Astrocyte (in vitro differentiated cells and primary cell): Measurements from ENCODE around the gene HPS3. TPM values are rescaled to one million over a fixed set of nuclear protein-coding genes. Genes with fewer than 3 reads are reported as not detected.
A peak's percentile ranks its signal among the peaks of the same experiment; 100 is the strongest.

ENCODE experiments used
- DNase-seq: peaks from one replicate; pipeline ENCODE4 v3.0.0-alpha.2; 2010; ENCODE audit warnings: low read depth
- FAIRE-seq: peaks from 2 replicates; lab custom pipeline; 2011; peaks lifted over from hg19 to GRCh38; lab: Jason Lieb, UNC
- H2AFZ ChIP-seq: 2 replicates; pipeline ENCODE4 v1.6.0; 2012; ENCODE audit warnings: low read depth, low read length, inconsistent platforms
- H3K27ac ChIP-seq: 2 replicates; pipeline ENCODE4 v1.5.1; 2011; ENCODE audit warnings: low read depth, low read length, inconsistent platforms
- H3K27me3 ChIP-seq: 2 replicates; pipeline ENCODE4 v1.6.0; 2011; ENCODE audit warnings: low read length, inconsistent platforms; ENCODE audit not compliant: insufficient read depth
- H3K36me3 ChIP-seq: 2 replicates; pipeline ENCODE4 v1.5.1; 2011; ENCODE audit warnings: low read length, inconsistent platforms; ENCODE audit not compliant: insufficient read depth
- H3K4me1 ChIP-seq: 2 replicates; pipeline ENCODE4 v1.5.1; 2011; ENCODE audit warnings: low read length, inconsistent platforms; ENCODE audit not compliant: insufficient read depth
- H3K4me2 ChIP-seq: 2 replicates; pipeline ENCODE4 v1.6.0; 2012; ENCODE audit warnings: low read length, inconsistent platforms
- H3K4me3 ChIP-seq: 2 replicates; pipeline ENCODE4 v1.5.1; 2011; ENCODE audit warnings: low read depth, mild to moderate bottlenecking, low read length, inconsistent platforms; ENCODE audit not compliant: insufficient read depth
- H3K79me2 ChIP-seq: 2 replicates; pipeline ENCODE4 v1.6.0; 2012; ENCODE audit warnings: mild to moderate bottlenecking, low read length, inconsistent platforms; ENCODE audit not compliant: insufficient read depth
- H3K9ac ChIP-seq: 2 replicates; pipeline ENCODE4 v1.6.0; 2012; ENCODE audit warnings: mild to moderate bottlenecking, low read length, inconsistent platforms
- H3K9me3 ChIP-seq: 2 replicates; pipeline ENCODE4 v1.5.1; 2012; ENCODE audit warnings: low read depth, mild to moderate bottlenecking, low read length, inconsistent platforms; ENCODE audit not compliant: insufficient read depth
- H4K20me1 ChIP-seq: 2 replicates; pipeline ENCODE4 v1.6.0; 2012; ENCODE audit warnings: low read length, inconsistent platforms; ENCODE audit not compliant: insufficient read depth
- H3K27ac Mint-ChIP-seq: one replicate; pipeline ENCODE4 v1.8.0; 2021; ENCODE audit warnings: mild to moderate bottlenecking, mixed read lengths; ENCODE audit not compliant: unreplicated experiment
- H3K27me3 Mint-ChIP-seq: one replicate; pipeline ENCODE4 v1.8.0; 2021; ENCODE audit warnings: low read depth, mixed read lengths; ENCODE audit not compliant: unreplicated experiment
- H3K36me3 Mint-ChIP-seq: one replicate; pipeline ENCODE4 v1.8.0; 2021; ENCODE audit warnings: low read depth, mixed read lengths; ENCODE audit not compliant: unreplicated experiment
- H3K4me1 Mint-ChIP-seq: one replicate; pipeline ENCODE4 v1.8.0; 2021; ENCODE audit warnings: low read depth, mixed read lengths; ENCODE audit not compliant: unreplicated experiment
- H3K4me3 Mint-ChIP-seq: one replicate; pipeline ENCODE4 v1.8.0; 2021; ENCODE audit warnings: mild to moderate bottlenecking, moderate library complexity, mixed read lengths; ENCODE audit not compliant: unreplicated experiment
- H3K9me3 Mint-ChIP-seq: one replicate; pipeline ENCODE4 v1.8.0; 2021; ENCODE audit warnings: mild to moderate bottlenecking, mixed read lengths; ENCODE audit not compliant: unreplicated experiment
- EZH2 ChIP-seq: IDR thresholded peaks from 2 replicates; pipeline ENCODE4 v1.6.1; 2012; ENCODE audit warnings: mild to moderate bottlenecking, low read length, inconsistent platforms; ENCODE audit not compliant: insufficient read depth
- total RNA-seq: library from RNA; stranded (reverse); gene quantifications from 2 replicates; pipeline ENCODE4 v1.2.1, GENCODE V29; 2021
- TF ChIP-seq, protein P1 (sequence below): IDR thresholded peaks from 2 replicates; pipeline ENCODE4 v1.5.1; 2011; ENCODE audit warnings: low read depth, mild to moderate bottlenecking, inconsistent platforms, low read length, moderate library complexity; ENCODE audit not compliant: insufficient read depth

The HPS3 gene
- total RNA-seq, 1 donor from 2014 or later = 10.9 TPM

- FAIRE-seq = no peak
Measured at GRCh38 chr3:149145974-149146373, 16.5 kb downstream of the HPS3 start.

DNA sequence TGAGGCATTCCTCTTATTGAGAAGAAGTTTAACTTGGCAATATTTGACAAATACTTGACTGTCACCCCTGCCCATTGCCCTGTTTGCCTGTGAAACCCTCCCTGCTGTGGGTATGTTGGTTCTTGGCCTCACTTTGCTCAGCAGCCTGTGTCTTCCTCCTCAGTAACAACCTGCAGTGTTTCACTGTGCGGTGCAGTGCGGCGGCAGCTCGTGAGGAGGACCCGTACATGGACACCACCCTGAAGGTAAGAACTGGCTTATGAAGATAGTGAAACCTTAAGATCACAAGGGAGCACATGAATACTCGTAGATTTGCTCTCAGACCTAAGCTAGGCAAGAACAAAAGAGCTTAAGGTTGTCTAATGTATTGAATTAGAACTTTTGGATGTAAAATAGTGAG is 21.0 kb downstream of the HPS3 start:
- peaks cover 8% of the 10 kb centered on the region for H3K4me1 ChIP-seq
- no peak for FAIRE-seq
- H3K4me1 Mint-ChIP-seq = peaks cover 19% of the 10 kb centered on the region
- TF ChIP-seq EZH2 = no peak
- TF ChIP-seq, protein P1, sequence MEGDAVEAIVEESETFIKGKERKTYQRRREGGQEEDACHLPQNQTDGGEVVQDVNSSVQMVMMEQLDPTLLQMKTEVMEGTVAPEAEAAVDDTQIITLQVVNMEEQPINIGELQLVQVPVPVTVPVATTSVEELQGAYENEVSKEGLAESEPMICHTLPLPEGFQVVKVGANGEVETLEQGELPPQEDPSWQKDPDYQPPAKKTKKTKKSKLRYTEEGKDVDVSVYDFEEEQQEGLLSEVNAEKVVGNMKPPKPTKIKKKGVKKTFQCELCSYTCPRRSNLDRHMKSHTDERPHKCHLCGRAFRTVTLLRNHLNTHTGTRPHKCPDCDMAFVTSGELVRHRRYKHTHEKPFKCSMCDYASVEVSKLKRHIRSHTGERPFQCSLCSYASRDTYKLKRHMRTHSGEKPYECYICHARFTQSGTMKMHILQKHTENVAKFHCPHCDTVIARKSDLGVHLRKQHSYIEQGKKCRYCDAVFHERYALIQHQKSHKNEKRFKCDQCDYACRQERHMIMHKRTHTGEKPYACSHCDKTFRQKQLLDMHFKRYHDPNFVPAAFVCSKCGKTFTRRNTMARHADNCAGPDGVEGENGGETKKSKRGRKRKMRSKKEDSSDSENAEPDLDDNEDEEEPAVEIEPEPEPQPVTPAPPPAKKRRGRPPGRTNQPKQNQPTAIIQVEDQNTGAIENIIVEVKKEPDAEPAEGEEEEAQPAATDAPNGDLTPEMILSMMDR = no peak
- H3K36me3 ChIP-seq = peaks cover 7% of the 10 kb centered on the region
- H2AFZ ChIP-seq = no peak overlapping the region
- no peak overlapping the region for H3K4me3 Mint-ChIP-seq
- H3K4me2 ChIP-seq = no peak overlapping the region
- no peak overlapping the region for H3K4me3 ChIP-seq
- H3K9ac ChIP-seq = no peak overlapping the region
- H3K27ac ChIP-seq = no peak overlapping the region
- peaks cover 4% of the 10 kb centered on the region for H3K27me3 Mint-ChIP-seq
- H4K20me1 ChIP-seq = no peaks in the 10 kb centered on the region
- DNase-seq = no peak
- H3K9me3 Mint-ChIP-seq = no peaks in the 10 kb centered on the region
- H3K36me3 Mint-ChIP-seq = peaks cover 9% of the 10 kb centered on the region
- H3K27ac Mint-ChIP-seq = no peak overlapping the region
- H3K27me3 ChIP-seq = no peaks in the 10 kb centered on the region
- no peaks in the 10 kb centered on the region for H3K9me3 ChIP-seq
- no peaks in the 10 kb centered on the region for H3K79me2 ChIP-seq

More at GRCh38 chr3:149145974-149146373, 16.5 kb downstream of the HPS3 start:
- Mint-ChIP-seq H3K4me1 (no peaks in the 10 kb centered on the region), H3K27ac (no peak overlapping the region), H3K36me3 (peaks cover 20% of the 10 kb centered on the region), H3K27me3 (peaks cover 4% of the 10 kb centered on the region), H3K4me3 (no peak overlapping the region), H3K9me3 (no peaks in the 10 kb centered on the region)
- TF ChIP-seq, protein P1 = no peak
- no peak for TF ChIP-seq EZH2
- no peaks in the 10 kb centered on the region for H3K4me1 ChIP-seq
- H3K4me3 ChIP-seq = no peak overlapping the region
- H3K79me2 ChIP-seq = no peaks in the 10 kb centered on the region
- no peak overlapping the region for H3K27ac ChIP-seq
- H3K9me3 ChIP-seq = no peaks in the 10 kb centered on the region
- H3K36me3 ChIP-seq = peaks cover 7% of the 10 kb centered on the region
- no peak for DNase-seq
- no peak overlapping the region for H3K9ac ChIP-seq
- no peaks in the 10 kb centered on the region for H3K27me3 ChIP-seq
- no peak overlapping the region for H3K4me2 ChIP-seq
- H4K20me1 ChIP-seq = no peaks in the 10 kb centered on the region
- no peak overlapping the region for H2AFZ ChIP-seq

DNA sequence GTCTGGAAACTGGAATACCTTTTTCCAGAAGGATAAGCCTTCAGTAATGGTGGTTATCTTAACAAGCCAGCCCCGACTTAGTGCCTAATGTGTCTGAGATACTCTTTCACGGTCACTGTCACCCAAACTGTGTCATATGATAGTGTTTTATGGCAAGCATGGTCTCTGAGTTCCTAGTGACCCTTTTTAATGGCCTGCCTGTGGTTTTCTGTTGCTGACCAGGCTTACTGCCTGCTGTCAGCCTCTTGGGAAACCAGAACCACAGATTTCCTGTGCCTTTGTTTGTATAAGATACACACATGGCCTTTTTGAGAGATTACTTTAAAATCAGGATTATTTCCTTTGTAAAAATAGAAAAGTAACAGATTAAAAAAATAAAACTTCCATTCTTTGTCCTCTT is 22.4 kb downstream of the HPS3 start:
- H3K4me3 ChIP-seq = no peak overlapping the region
- H3K36me3 Mint-ChIP-seq = peaks cover 9% of the 10 kb centered on the region

More for the DNA sequence above, 22.4 kb downstream of the HPS3 start:
- H3K27ac ChIP-seq = no peak overlapping the region
- no peak overlapping the region for H2AFZ ChIP-seq
- Mint-ChIP-seq H3K27ac (peak overlapping the region; percentile 77), H3K4me3 (no peak overlapping the region), H3K27me3 (peaks cover 4% of the 10 kb centered on the region), H3K4me1 (peaks cover 19% of the 10 kb centered on the region), H3K9me3 (no peaks in the 10 kb centered on the region)
- FAIRE-seq (no peak), DNase-seq (peak; percentile 69)
- H4K20me1 ChIP-seq = no peaks in the 10 kb centered on the region
- peaks cover 7% of the 10 kb centered on the region for H3K36me3 ChIP-seq
- TF ChIP-seq, protein P1 = no peak
- no peak for TF ChIP-seq EZH2
- peak overlapping the region; percentile 50 for H3K4me2 ChIP-seq
- H3K9me3 ChIP-seq = no peaks in the 10 kb centered on the region
- H3K79me2 ChIP-seq = no peaks in the 10 kb centered on the region
- peaks cover 8% of the 10 kb centered on the region for H3K4me1 ChIP-seq
- no peak overlapping the region for H3K9ac ChIP-seq
- no peaks in the 10 kb centered on the region for H3K27me3 ChIP-seq
